ENCODE results near the gene KRTAP12-4. TPM values are rescaled to one million over a fixed set of nuclear protein-coding genes. Genes with fewer than 3 reads are reported as not detected.
"Not testable (repeated sequence)": the region's sequence is repeated elsewhere in the genome, so short reads cannot be mapped to it uniquely, and the experiment has no call there.

Gene KRTAP12-4
- total and polyA plus RNA-seq, 5 donors from 2014 or later: not detected

GRCh38 chr21:44610157-44610843, 44.2 kb downstream of the KRTAP12-4 start:
- H3K4me1 Mint-ChIP-seq; H3K4me1 ChIP-seq (ENCODE audit: control insufficient read depth, insufficient read depth, low read length, poor library complexity, severe bottlenecking); H3K27me3 Mint-ChIP-seq; H3K4me3 ChIP-seq (ENCODE audit: low read depth, low read length); H3K27ac Mint-ChIP-seq; H3K36me3 ChIP-seq (ENCODE audit: control insufficient read depth, insufficient read depth, low read length); H3K4me3 Mint-ChIP-seq; H3K27ac ChIP-seq (ENCODE audit: insufficient read depth, low read length, poor library complexity, severe bottlenecking); ATAC-seq (ENCODE audit: low read depth in 2 of 2); DNase-seq; H3K36me3 Mint-ChIP-seq: not testable (repeated sequence)
- H3K27me3 ChIP-seq (ENCODE audit: control insufficient read depth, insufficient read depth, low read length): peaks cover 10% of the 10 kb centered on the region
- peaks cover 14 to 29% of the 10 kb centered on the region in 2 experiments for H3K9me3 ChIP-seq (ENCODE audit: control insufficient read depth in 2 of 2, low read length in 2 of 2)
- H3K9me3 Mint-ChIP-seq: peaks cover 0 to 31% (median 11%) of the 10 kb centered on the region in 7 donors

DNA sequence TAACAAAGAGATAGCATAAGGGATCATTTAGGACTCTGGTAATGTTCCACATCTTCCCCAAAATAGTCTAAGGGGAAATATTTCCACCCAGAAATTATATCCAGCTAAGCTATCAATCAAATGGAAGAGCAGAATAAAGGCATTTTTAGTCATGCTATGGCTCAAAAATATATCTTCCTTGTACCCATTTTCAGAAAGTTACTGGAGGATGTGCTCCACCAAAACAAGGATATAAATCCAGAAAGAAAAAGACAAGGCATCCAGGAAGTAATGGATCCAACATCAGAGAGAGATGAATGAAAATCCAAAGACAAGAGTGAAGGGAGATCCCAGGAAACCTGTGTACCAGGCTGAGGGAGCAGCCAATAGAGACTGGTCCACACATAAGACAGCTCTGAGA, 45.3 kb downstream of the KRTAP12-4 start:
- Mint-ChIP-seq H3K27me3 (peaks cover 15% of the 10 kb centered on the region), H3K4me3 (no peak overlapping the region), H3K27ac (no peak overlapping the region), H3K9me3 (peaks cover 0 to 31% (median 11%) of the 10 kb centered on the region in 7 donors), H3K4me1 (peaks cover 0 to 5% (median 1%) of the 10 kb centered on the region in 4 donors), H3K36me3 (peaks cover 8% of the 10 kb centered on the region)
- ATAC-seq (ENCODE audit: low read depth in 2 of 2) (no peak), DNase-seq (no peak)
- Histone ChIP-seq H3K4me1 (ENCODE audit: control insufficient read depth, insufficient read depth, low read length, poor library complexity, severe bottlenecking) (no peaks in the 10 kb centered on the region), H3K27ac (ENCODE audit: insufficient read depth, low read length, poor library complexity, severe bottlenecking) (no peak overlapping the region), H3K27me3 (ENCODE audit: control insufficient read depth, insufficient read depth, low read length) (peaks cover 11% of the 10 kb centered on the region), H3K36me3 (ENCODE audit: control insufficient read depth, insufficient read depth, low read length) (no peaks in the 10 kb centered on the region), H3K9me3 (ENCODE audit: control insufficient read depth in 2 of 2, low read length in 2 of 2) (peaks cover 14 to 29% of the 10 kb centered on the region in 2 experiments), H3K4me3 (ENCODE audit: low read depth, low read length) (no peak overlapping the region)

DNA sequence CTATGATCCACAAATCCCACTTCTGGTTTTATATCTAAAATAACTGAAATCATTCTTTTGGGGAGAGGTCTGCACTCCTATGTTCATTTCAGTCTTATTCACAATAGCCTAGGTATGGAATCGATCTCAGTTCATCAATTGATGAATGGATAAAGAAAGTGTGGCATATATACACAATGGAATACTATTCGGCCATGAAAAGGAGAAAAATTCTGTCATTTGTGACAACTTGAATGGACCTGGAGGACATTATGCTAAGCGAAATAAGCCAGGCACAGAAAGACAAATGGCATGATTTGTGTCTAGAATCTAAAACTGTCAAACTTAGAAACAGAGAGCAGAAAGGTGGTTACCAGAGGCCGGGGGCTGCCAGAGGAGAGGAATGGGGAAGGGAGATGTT, 48.0 kb downstream of the KRTAP12-4 start:
- Histone ChIP-seq H3K9me3 (ENCODE audit: control insufficient read depth in 2 of 2, low read length in 2 of 2) (peaks cover 12 to 25% of the 10 kb centered on the region in 2 experiments), H3K4me1 (ENCODE audit: control insufficient read depth, insufficient read depth, low read length, poor library complexity, severe bottlenecking) (no peaks in the 10 kb centered on the region), H3K27me3 (ENCODE audit: control insufficient read depth, insufficient read depth, low read length) (peaks cover 17% of the 10 kb centered on the region), H3K27ac (ENCODE audit: insufficient read depth, low read length, poor library complexity, severe bottlenecking) (no peak overlapping the region), H3K36me3 (ENCODE audit: control insufficient read depth, insufficient read depth, low read length) (no peaks in the 10 kb centered on the region), H3K4me3 (ENCODE audit: low read depth, low read length) (no peak overlapping the region)
- no peak for ATAC-seq (ENCODE audit: low read depth in 2 of 2)
- Mint-ChIP-seq H3K27ac (no peak overlapping the region), H3K4me3 (no peak overlapping the region), H3K36me3 (peaks cover 8% of the 10 kb centered on the region), H3K9me3 (peaks cover 0 to 28% (median 11%) of the 10 kb centered on the region in 7 donors), H3K27me3 (peaks cover 22% of the 10 kb centered on the region), H3K4me1 (peaks cover 0 to 5% (median 0%) of the 10 kb centered on the region in 4 donors)
- DNase-seq: no peak

Other genes starting within 250 kb of the KRTAP12-4 start
- gene LRRC3, start 199.1 kb downstream of the KRTAP12-4 start, total RNA-seq: 1.6 TPM
- gene LRRC3, start 199.1 kb downstream of the KRTAP12-4 start, polyA plus RNA-seq: under 1 TPM; 0.15 to 0.44 (median 0.38) TPM
- not detected for gene KRTAP10-1, start 114.5 kb downstream of the KRTAP12-4 start, total RNA-seq
- gene KRTAP10-1, start 114.5 kb downstream of the KRTAP12-4 start, polyA plus RNA-seq: not detected
- gene KRTAP10-2, start 103.2 kb downstream of the KRTAP12-4 start, total RNA-seq: not detected
- gene KRTAP10-2, start 103.2 kb downstream of the KRTAP12-4 start, polyA plus RNA-seq: not detected
- not detected for gene KRTAP10-3, start 95.9 kb downstream of the KRTAP12-4 start, total RNA-seq
- not detected for gene KRTAP10-3, start 95.9 kb downstream of the KRTAP12-4 start, polyA plus RNA-seq
- gene KRTAP10-4, start 80.9 kb downstream of the KRTAP12-4 start, total RNA-seq: not detected
- gene KRTAP10-4, start 80.9 kb downstream of the KRTAP12-4 start, polyA plus RNA-seq: not detected
- gene KRTAP10-5, start 74.1 kb downstream of the KRTAP12-4 start, total RNA-seq: not detected
- not detected for gene KRTAP10-5, start 74.1 kb downstream of the KRTAP12-4 start, polyA plus RNA-seq
- gene KRTAP10-6, start 62.2 kb downstream of the KRTAP12-4 start, total RNA-seq: not detected
- gene KRTAP10-6, start 62.2 kb downstream of the KRTAP12-4 start, polyA plus RNA-seq: not detected
- not detected for gene KRTAP10-7, start 54.1 kb downstream of the KRTAP12-4 start, total RNA-seq
- not detected for gene KRTAP10-7, start 54.1 kb downstream of the KRTAP12-4 start, polyA plus RNA-seq
- gene KRTAP10-8, start 42.6 kb downstream of the KRTAP12-4 start, total RNA-seq: not detected
- not detected for gene KRTAP10-8, start 42.6 kb downstream of the KRTAP12-4 start, polyA plus RNA-seq
- gene KRTAP10-9, start 27.6 kb downstream of the KRTAP12-4 start, total RNA-seq: not detected
- not detected for gene KRTAP10-9, start 27.6 kb downstream of the KRTAP12-4 start, polyA plus RNA-seq
- gene KRTAP10-10, start 17.3 kb downstream of the KRTAP12-4 start, total RNA-seq: not detected
- not detected for gene KRTAP10-10, start 17.3 kb downstream of the KRTAP12-4 start, polyA plus RNA-seq
- gene KRTAP10-11, start 8.2 kb downstream of the KRTAP12-4 start, total RNA-seq: not detected
- not detected for gene KRTAP10-11, start 8.2 kb downstream of the KRTAP12-4 start, polyA plus RNA-seq
- gene KRTAP12-3, start 3.3 kb upstream of the KRTAP12-4 start, total RNA-seq: not detected
- not detected for gene KRTAP12-3, start 3.3 kb upstream of the KRTAP12-4 start, polyA plus RNA-seq
- gene KRTAP12-2, start 12.3 kb upstream of the KRTAP12-4 start, total RNA-seq: not detected
- not detected for gene KRTAP12-2, start 12.3 kb upstream of the KRTAP12-4 start, polyA plus RNA-seq
- gene KRTAP12-1, start 27.5 kb upstream of the KRTAP12-4 start, total RNA-seq: not detected
- not detected for gene KRTAP12-1, start 27.5 kb upstream of the KRTAP12-4 start, polyA plus RNA-seq
- gene KRTAP10-12, start 42.5 kb upstream of the KRTAP12-4 start, total RNA-seq: not detected
- gene KRTAP10-12, start 42.5 kb upstream of the KRTAP12-4 start, polyA plus RNA-seq: not detected
- gene TSPEAR, start 56.9 kb upstream of the KRTAP12-4 start, total RNA-seq: not detected
- under 1 TPM in 1 of 4 donors, not detected in 3; 0.05 TPM for gene TSPEAR, start 56.9 kb upstream of the KRTAP12-4 start, polyA plus RNA-seq
- gene UBE2G2, start 147.2 kb upstream of the KRTAP12-4 start, total RNA-seq: 109 TPM
- 10 to 100 TPM; 42.8 to 50.9 (median 49.0) TPM for gene UBE2G2, start 147.2 kb upstream of the KRTAP12-4 start, polyA plus RNA-seq
- gene SUMO3, start 163.4 kb upstream of the KRTAP12-4 start, total RNA-seq: 65.8 TPM
- 10 to 100 TPM; 76.3 to 88.9 (median 80.2) TPM for gene SUMO3, start 163.4 kb upstream of the KRTAP12-4 start, polyA plus RNA-seq
- gene PTTG1IP, start 219.0 kb upstream of the KRTAP12-4 start, total RNA-seq: 98.3 TPM
- 100 to 1,000 TPM in 1 of 4 donors, 10 to 100 TPM in 3; 78.5 to 100 (median 95.1) TPM for gene PTTG1IP, start 219.0 kb upstream of the KRTAP12-4 start, polyA plus RNA-seq

Measured in CD4-positive, CD25-positive, alpha-beta regulatory T cell (primary cell).